AG04450 (cell line): ENCODE data around the gene RABGGTA. TPM values are rescaled to one million over a fixed set of nuclear protein-coding genes. Genes with fewer than 3 reads are reported as not detected.
A peak's percentile ranks its signal among the peaks of the same experiment; 100 is the strongest.

ENCODE experiments used
- CTCF ChIA-PET: fragments of 300-600, 350-600 bp; formaldehyde crosslinking; extraction: SDS; loops from one replicate; lab custom pipeline; 2022; ENCODE audit warnings: antibody characterized with exemption, inconsistent platforms; lab: Charles Lee
- POLR2A ChIA-PET: fragments of 350-600 bp; formaldehyde crosslinking; extraction: SDS; loops from one replicate; lab custom pipeline; 2021; ENCODE audit warnings: antibody characterized with exemption, inconsistent platforms; lab: Yijun Ruan, JAX
- DNase-seq: peaks from one replicate; pipeline ENCODE4 v3.0.0-alpha.2; 2011; ENCODE audit warnings: low read depth, low spot score
- H3K27ac ChIP-seq: one replicate; pipeline ENCODE4 v1.5.1; 2012; ENCODE audit warnings: low read depth, low read length, control low read depth
- H3K27me3 ChIP-seq: one replicate; pipeline ENCODE4 v1.6.0; 2012; ENCODE audit warnings: low read length; ENCODE audit not compliant: control insufficient read depth, insufficient read depth
- H3K4me3 ChIP-seq: 2 replicates; pipeline ENCODE4 v1.5.1; 2011; ENCODE audit warnings: mild to moderate bottlenecking, low read depth, low read length, control low read depth
- H3K9me3 ChIP-seq: 2 replicates; pipeline ENCODE4 v1.5.1; 2012; ENCODE audit warnings: low read length; ENCODE audit not compliant: control insufficient read depth, insufficient read depth
- CTCF ChIP-seq: IDR thresholded peaks from 2 replicates; pipeline ENCODE4 v1.5.1; 2011; ENCODE audit warnings: low read depth, low read length, control low read depth, inconsistent platforms
- polyA minus RNA-seq: library from RNA; depleted of rRNA, polyadenylated mRNA; stranded (reverse); fragments of >200 nt; gene quantifications from 2 replicates; pipeline ENCODE4 v1.2.3, GENCODE V29; 2011; rRNA and poly(A)+ RNA removed
- polyA plus RNA-seq: library from polyadenylated mRNA; depleted of rRNA; stranded (reverse); fragments of >200 nt; gene quantifications from 2 replicates; pipeline ENCODE4 v1.2.3, GENCODE V29; 2011; rRNA removed

The RABGGTA gene
- polyA plus RNA-seq (17.9 and 24.7 TPM in 2 replicates), polyA minus RNA-seq (36.2 and 50.6 TPM in 2 replicates)

GRCh38 chr14:24271134-24271833 is at the start of gene RABGGTA:
RABGGTA (minus strand) TSS chr14:24271597; CDS start chr14:24271115, 482 bp downstream.
- CTCF ChIA-PET = interaction anchor here (0.6 to 3.0 kb wide), 10 partner anchors 9 to 165 kb away, joined by 3 to 19 read pairs (median 4); partner anchors contain the start of genes CIDEB and TINF2
- TF ChIP-seq CTCF = peak; percentile 67
- peak; percentile 66 for DNase-seq
- POLR2A ChIA-PET = interaction anchor here (0.5 to 3.6 kb wide), 15 partner anchors 10 to 1269 kb away, joined by 3 to 50 read pairs (median 4); partner anchors contain the start of genes CHMP4A, CIDEB, DCAF11 and DHRS1
- Histone ChIP-seq H3K4me3 (peak within 1 kb of the TSS; percentile 88), H3K9me3 (no peaks in the 10 kb centered on the region), H3K27ac (peak within 1 kb of the TSS; percentile 87), H3K27me3 (no peaks in the 10 kb centered on the region)

GRCh38 chr14:24317141-24317928 is 45.9 kb upstream of the RABGGTA start:
- H3K9me3 ChIP-seq = peaks cover 6% of the 10 kb centered on the region; the same call in 1 of the 2 replicates
- DNase-seq = no peak
- no peak overlapping the region for H3K27ac ChIP-seq
- no peak for TF ChIP-seq CTCF
- no peak overlapping the region for H3K4me3 ChIP-seq
- ChIA-PET POLR2A (interaction anchor here (0.6 kb wide), 1 partner anchor 505 kb away, joined by 4 read pairs; no protein-coding TSS in a partner anchor), CTCF (interaction anchor here (0.6 to 2.3 kb wide), 5 partner anchors 9 to 114 kb away, joined by 5 to 21 read pairs (median 10); partner anchors contain the start of genes CIDEB and LTB4R2)
- peaks cover 19% of the 10 kb centered on the region for H3K27me3 ChIP-seq

GRCh38 chr14:24316597-24316950 is 45.2 kb upstream of the RABGGTA start:
- Histone ChIP-seq H3K9me3 (peaks cover 6% of the 10 kb centered on the region; the same call in 1 of the 2 replicates), H3K27ac (no peak overlapping the region), H3K4me3 (no peak overlapping the region), H3K27me3 (peaks cover 16% of the 10 kb centered on the region)
- POLR2A ChIA-PET = no interaction called here
- TF ChIP-seq CTCF = no peak
- CTCF ChIA-PET = interaction anchor here (1.2 kb wide), 1 partner anchor 8 kb away, joined by 5 read pairs; the partner anchor contains the start of gene CIDEB
- DNase-seq = no peak

GRCh38 chr14:24315807-24316596 is 44.6 kb upstream of the RABGGTA start:
- no peak overlapping the region for H3K27ac ChIP-seq
- no peak for DNase-seq
- CTCF ChIA-PET = interaction anchor here (1.2 kb wide), 1 partner anchor 8 kb away, joined by 5 read pairs; the partner anchor contains the start of gene CIDEB
- H3K27me3 ChIP-seq = peaks cover 14% of the 10 kb centered on the region
- peaks cover 6% of the 10 kb centered on the region; the same call in 1 of the 2 replicates for H3K9me3 ChIP-seq
- POLR2A ChIA-PET = no interaction called here
- TF ChIP-seq CTCF = no peak
- H3K4me3 ChIP-seq = no peak overlapping the region
